ENCODE data around the gene NT5C1A.

GRCh38 chr1:39717809-39718208 is 45.9 kb upstream of the NT5C1A start:
- TF ChIP-seq CTCF (IDR thresholded peaks at IDR 0.05) (no peak), EZH2 (IDR thresholded peaks at IDR 0.05; ENCODE audit: borderline replicate concordance, insufficient read depth, low read depth, low read length, poor library complexity, severe bottlenecking) (no peak)
